GM18502 (cell line): ENCODE results near the gene LIPC.

ENCODE experiments used
- ATAC-seq: cut with Tn5 transposase; IDR thresholded peaks from one replicate; pipeline ENCODE4 v1.9.1; 2021; ENCODE audit warnings: mild to moderate bottlenecking; ENCODE audit not compliant: unreplicated experiment, poor library complexity

Gene LIPC

GRCh38 chr15:58469432-58470353 is 37.9 kb downstream of the LIPC start:
- ATAC-seq, result no peak

GRCh38 chr15:58471348-58471747 is 39.6 kb downstream of the LIPC start:
- ATAC-seq, result no peak

GRCh38 chr15:58472221-58472620 is 40.4 kb downstream of the LIPC start:
- ATAC-seq, result no peak

GRCh38 chr15:58472821-58473581 is 41.2 kb downstream of the LIPC start:
- no peak for ATAC-seq

- no peak for ATAC-seq
Observed at GRCh38 chr15:58473724-58474123, 41.9 kb downstream of the LIPC start.

GRCh38 chr15:58474741-58475323 is 43.0 kb downstream of the LIPC start:
- ATAC-seq, result no peak

- no peak for ATAC-seq
Observed at GRCh38 chr15:58475573-58476524, 44.1 kb downstream of the LIPC start.

- ATAC-seq, result no peak
Observed at GRCh38 chr15:58476525-58477162, 44.9 kb downstream of the LIPC start.

- ATAC-seq, result no peak
Observed at GRCh38 chr15:58477170-58477569, 45.4 kb downstream of the LIPC start.

- no peak for ATAC-seq
Observed at GRCh38 chr15:58478035-58478434, 46.2 kb downstream of the LIPC start.

GRCh38 chr15:58478579-58478978 is 46.8 kb downstream of the LIPC start:
- ATAC-seq, result no peak

GRCh38 chr15:58479941-58480340 is 48.1 kb downstream of the LIPC start:
- no peak for ATAC-seq

- ATAC-seq, result no peak
Observed at GRCh38 chr15:58483376-58483775, 51.6 kb downstream of the LIPC start.

GRCh38 chr15:58484791-58485600 is 53.2 kb downstream of the LIPC start:
- ATAC-seq, result no peak

- no peak for ATAC-seq
Observed at GRCh38 chr15:58486062-58486461, 54.3 kb downstream of the LIPC start.

GRCh38 chr15:58486564-58486963 is 54.8 kb downstream of the LIPC start:
- no peak for ATAC-seq

GRCh38 chr15:58487041-58487723 is 55.4 kb downstream of the LIPC start:
- no peak for ATAC-seq

- ATAC-seq, result no peak
Observed at GRCh38 chr15:58487724-58488120, 55.9 kb downstream of the LIPC start.
